GM12878 (cell line): Measurements from ENCODE around the gene NCS1. TPM values are rescaled to one million over a fixed set of nuclear protein-coding genes. Genes with fewer than 3 reads are reported as not detected.

ENCODE experiments used
- ATAC-seq: fragments of 200-7000 bp; cut with Tn5 transposase; 3 replicates; pipeline ENCODE4 v1.9.1; 2020; ENCODE audit warnings: mild to moderate bottlenecking, moderate library complexity
- BruUV-seq: library from RNA; stranded (reverse); fragments of 400-500 nt; replicated peaks from 2 replicates; lab custom pipeline; 2021; lab: Mats Ljungman, UMichigan
- CTCF ChIA-PET: fragments of 300-600 bp; sonication (Branson Sonifier 250); formaldehyde crosslinking; extraction: SDS; loops from one replicate; lab custom pipeline; 2021; ENCODE audit warnings: inconsistent platforms; lab: Yijun Ruan, JAX
- POLR2A ChIA-PET: fragments of 350-600 bp; formaldehyde crosslinking; extraction: SDS; loops from one replicate; lab custom pipeline; 2021; ENCODE audit warnings: inconsistent platforms; lab: Charles Lee
- RAD21 ChIA-PET: fragments of 300-600 bp; sonication (Branson Sonifier 250); formaldehyde crosslinking; loops from one replicate; lab custom pipeline; 2023; ENCODE audit warnings: antibody characterized with exemption; ENCODE audit not compliant: unreplicated experiment; lab: Charles Lee
- SMC1A ChIA-PET: fragments of 300-600 bp; sonication (Branson Sonifier 250); formaldehyde crosslinking; loops from one replicate; lab custom pipeline; 2023; ENCODE audit not compliant: unreplicated experiment, uncharacterized antibody; lab: Charles Lee
- DNase-seq: peaks from one replicate; pipeline ENCODE4 v3.0.0-alpha.2; 2011; ENCODE audit warnings: low read depth, low spot score
- FAIRE-seq: peaks from 3 replicates; lab custom pipeline; 2011; peaks lifted over from hg19 to GRCh38; lab: Jason Lieb, UNC
- H2AFZ ChIP-seq: 2 replicates; pipeline ENCODE4 v1.6.0; 2011; ENCODE audit warnings: low read depth, low read length, control low read depth; ENCODE audit not compliant: control insufficient read depth
- H3K27ac ChIP-seq: 2 replicates; pipeline ENCODE4 v1.5.1; 2011; ENCODE audit warnings: control low read depth; ENCODE audit not compliant: control insufficient read depth, insufficient read depth
- H3K27me3 ChIP-seq, 2 experiments: replicated peaks in 1 of 2; 2 replicates each; pipeline versions ENCODE4 v1.6.0 to v1.6.1; 2011; ENCODE audit warnings: low read length in 1 of 2; ENCODE audit not compliant: control insufficient read depth in 2 of 2, insufficient read depth in 2 of 2
- H3K36me3 ChIP-seq, 2 experiments: 2 replicates each; pipeline ENCODE4 v1.5.1; 2011; ENCODE audit warnings: low read length in 1 of 2; ENCODE audit not compliant: control insufficient read depth in 2 of 2, insufficient read depth in 2 of 2
- H3K4me1 ChIP-seq: 2 replicates; pipeline ENCODE4 v1.6.1; 2011; ENCODE audit warnings: mild to moderate bottlenecking, low read length, moderate library complexity, mixed read lengths; ENCODE audit not compliant: control insufficient read depth, insufficient read depth
- H3K4me2 ChIP-seq: 2 replicates; pipeline ENCODE4 v1.6.0; 2011; ENCODE audit warnings: control low read depth; ENCODE audit not compliant: control insufficient read depth, insufficient read depth
- H3K4me3 ChIP-seq: fragments of 200-600 bp; sonication (generic); 2 replicates; pipeline ENCODE4 v1.5.1; 2016
- H3K79me2 ChIP-seq: 2 replicates; pipeline ENCODE4 v1.6.0; 2011; ENCODE audit warnings: low read length; ENCODE audit not compliant: control insufficient read depth, insufficient read depth
- H3K9ac ChIP-seq: 2 replicates; pipeline ENCODE4 v1.8.0; 2011; ENCODE audit warnings: low read length, control low read depth, mixed read lengths; ENCODE audit not compliant: control insufficient read depth, insufficient read depth
- H3K9me3 ChIP-seq: replicated peaks from 3 replicates; pipeline ENCODE4 v1.5.1; 2011; ENCODE audit warnings: mild to moderate bottlenecking, low read length; ENCODE audit not compliant: control insufficient read depth, insufficient read depth
- H4K20me1 ChIP-seq: 2 replicates; pipeline ENCODE4 v1.6.0; 2011; ENCODE audit not compliant: control insufficient read depth, insufficient read depth
- ATF2 ChIP-seq: IDR thresholded peaks from 2 replicates; pipeline ENCODE4 v1.6.1; 2012; ENCODE audit warnings: low read length, inconsistent platforms
- ATF7 ChIP-seq: fragments of 450-650 bp; IDR thresholded peaks from 2 replicates; pipeline ENCODE4 v1.6.1; 2016; ENCODE audit warnings: low read depth, mild to moderate bottlenecking
- E4F1 ChIP-seq: fragments of 450-650 bp; IDR thresholded peaks from 2 replicates; pipeline ENCODE4 v1.6.1; 2018; ENCODE audit warnings: borderline replicate concordance, mild to moderate bottlenecking; ENCODE audit not compliant: partially characterized antibody
- ETV6 ChIP-seq, 2 experiments: fragments of 450-650 bp in 1 of 2; IDR thresholded peaks in 1 of 2; conservative IDR thresholded peaks in 1 of 2; 2 replicates each; pipeline ENCODE4 v1.6.1; 2014; ENCODE audit warnings: antibody characterized with exemption in 1 of 2, borderline replicate concordance in 1 of 2, low read depth in 1 of 2, mild to moderate bottlenecking in 1 of 2, moderate library complexity in 1 of 2
- HDGF ChIP-seq: fragments of 450-650 bp; IDR thresholded peaks from 2 replicates; pipeline ENCODE4 v1.6.1; 2016; ENCODE audit warnings: antibody characterized with exemption
- IRF3 ChIP-seq: fragments of 450-650 bp; IDR thresholded peaks from 2 replicates; pipeline ENCODE4 v1.6.1; 2014; ENCODE audit warnings: mild to moderate bottlenecking
- IRF4 ChIP-seq: IDR thresholded peaks from 2 replicates; pipeline ENCODE4 v1.6.1; 2011; ENCODE audit warnings: low read depth, low read length
- LARP7 ChIP-seq: fragments of 450-650 bp; IDR thresholded peaks from 2 replicates; pipeline ENCODE4 v1.6.1; 2017; ENCODE audit warnings: mild to moderate bottlenecking
- MTA3 ChIP-seq: IDR thresholded peaks from 2 replicates; pipeline ENCODE4 v1.6.1; 2012; ENCODE audit warnings: low read length, inconsistent platforms, borderline replicate concordance
- NRF1 ChIP-seq: conservative IDR thresholded peaks from 2 replicates; pipeline ENCODE4 v1.6.1; 2011; ENCODE audit warnings: mild to moderate bottlenecking, low read depth, low read length, improper control_type of control experiment
- RAD51 ChIP-seq: fragments of 450-650 bp; IDR thresholded peaks from 2 replicates; pipeline ENCODE4 v1.6.1; 2016; ENCODE audit warnings: moderate library complexity, mild to moderate bottlenecking, inconsistent platforms
- SIX5 ChIP-seq: IDR thresholded peaks from 2 replicates; pipeline ENCODE4 v1.6.1; 2011; ENCODE audit warnings: mild to moderate bottlenecking, low read depth, low read length, moderate library complexity; ENCODE audit not compliant: severe bottlenecking
- YY1 ChIP-seq: IDR thresholded peaks from 2 replicates; pipeline ENCODE4 v1.6.1; 2011; ENCODE audit warnings: low read depth, mild to moderate bottlenecking, low read length
- ZBTB40 ChIP-seq: fragments of 450-650 bp; IDR thresholded peaks from 2 replicates; pipeline ENCODE4 v1.6.1; 2016; ENCODE audit warnings: mild to moderate bottlenecking, moderate library complexity, borderline replicate concordance
- WGBS: methylation state at CpG from one replicate; pipeline ENCODE4 v1.1.6; 2016; ENCODE audit warnings: low lambda C conversion rate; ENCODE audit not compliant: insufficient replicate concordance, insufficient coverage; ENCODE audit errors: missing lambda C conversion rate; 5-methylcytosine and 5-hydroxymethylcytosine counted together
- in situ Hi-C: fragments of 300-500 bp; cut with MboI; formaldehyde crosslinking; loops from 9 replicates; pipeline ENCODE4 v1.14.3; 2018; ENCODE audit warnings: mixed read lengths
- intact Hi-C: fragments of 100-400 bp; cut with micrococcal nuclease; formaldehyde crosslinking; loops from one replicate; pipeline ENCODE4 v1.14.2; 2022; ENCODE audit not compliant: unreplicated experiment
- polyA plus RNA-seq, 11 experiments: library from polyadenylated mRNA; depleted of rRNA in 4 of 11; unstranded in 6 of 11; stranded (reverse) in 5 of 11; fragments of >200 nt; fragmentation: Nextera tagmentation in 4 of 11; fragmentation: Illumina TruSeq in 1 of 11; extraction: Ambion mirVana in 4 of 11; extraction: Trizol in 1 of 11; gene quantifications; 1 replicate in 1 of 11; 2 replicates in 10 of 11; pipeline versions ENCODE4 v1.2.1 to v1.2.3, GENCODE V29; 2011 to 2016; ENCODE audit warnings: inconsistent platforms in 2 of 11, missing spikeins in 2 of 11, low read depth in 1 of 11
- total RNA-seq, 4 experiments: library from RNA; depleted of rRNA in 3 of 4; stranded (reverse); fragments of >200 nt in 3 of 4; fragmentation: Illumina TruSeq in 1 of 4; extraction: Trizol in 1 of 4; gene quantifications; 2 replicates each; pipeline versions ENCODE4 v1.2.1 to v1.2.3, GENCODE V29; 2013 to 2021

Gene NCS1
- total and polyA plus RNA-seq, 10 of the 15 experiments (the other 5 are each of a cell fraction or from before 2014, with no cell fraction given), result 0.04 to 0.22 (median 0.06) TPM; not detected in 4

GRCh38 chr9:130192382-130192999 lies 20.3 kb downstream of the NCS1 start:
- FAIRE-seq (no peak), DNase-seq (no peak), ATAC-seq (peak; percentile 37; the same call in 1 of the 3 replicates)
- Histone ChIP-seq H3K79me2 (no peaks in the 10 kb centered on the region), H4K20me1 (no peaks in the 10 kb centered on the region), H3K36me3 (no peaks in the 10 kb centered on the region), H3K9ac (no peak overlapping the region), H3K4me2 (no peak overlapping the region), H2AFZ (no peak overlapping the region), H3K4me1 (no peaks in the 10 kb centered on the region), H3K4me3 (no peak overlapping the region), H3K9me3 (no peaks in the 10 kb centered on the region), H3K27me3 (no peaks in the 10 kb centered on the region; a peak in 2 of 4 replicates), H3K27ac (no peak overlapping the region)
- in situ Hi-C loops, result no loop called here
- BruUV-seq, result no TSS peak
- 18% methylated on average over 15 of the region's 16 CpGs for WGBS
- ChIA-PET POLR2A (no interaction called here), RAD21 (no interaction called here), SMC1A (no interaction called here), CTCF (no interaction called here)
- no peak for TF ChIP-seq YY1
- no peak for TF ChIP-seq HDGF
- TF ChIP-seq NRF1, result no peak
- TF ChIP-seq LARP7, result no peak
- no peak for TF ChIP-seq IRF3
- no peak for TF ChIP-seq SIX5
- TF ChIP-seq ZBTB40, result no peak
- TF ChIP-seq ATF7, result no peak
- TF ChIP-seq ETV6 (conservative IDR thresholded peaks at IDR 0.05 in 1 of 2, IDR thresholded peaks at IDR 0.05 in 1 of 2; ENCODE audit: borderline replicate concordance in 1 of 2, low read depth in 1 of 2), result no peak
- TF ChIP-seq E4F1, result no peak
- no peak for TF ChIP-seq IRF4
- TF ChIP-seq MTA3, result no peak
- TF ChIP-seq ATF2, result no peak
- TF ChIP-seq RAD51, result no peak
- intact Hi-C loops, result no loop called here
